ENCODE data around the gene LRRC36.

LRRC36 gene

DNA sequence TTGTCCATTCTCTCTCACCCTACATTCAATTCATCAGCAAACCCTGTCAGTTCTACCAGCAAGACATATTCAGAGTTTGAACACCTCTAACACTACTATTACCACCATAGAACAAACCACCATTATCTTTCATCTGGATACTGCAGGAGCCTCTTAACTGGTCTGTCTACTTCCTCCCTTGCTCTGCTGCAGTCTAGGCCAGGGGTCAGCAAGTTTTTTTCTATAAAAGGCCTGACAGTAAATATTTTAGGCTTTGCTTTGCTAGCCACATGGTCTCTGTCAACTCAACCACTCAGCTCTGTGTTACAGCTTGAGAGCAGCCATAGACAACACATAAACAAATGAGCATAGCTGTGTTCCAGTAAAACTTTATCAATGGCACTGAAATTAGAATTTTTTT, 13.9 kb upstream of the LRRC36 start:
- ChIA-PET POLR2A (no interaction called here), CTCF (interaction anchor here (0.6 to 4.3 kb wide), 7 partner anchors 14 to 127 kb away, joined by 3 to 18 read pairs (median 3); partner anchors contain the start of genes KCTD19 and LRRC36)
- Histone ChIP-seq H3K36me3 (ENCODE audit: control insufficient read depth in 2 of 2, insufficient read depth in 1 of 2, low read length in 2 of 2) (no peaks in the 10 kb centered on the region; a peak in 1 of 3 replicates), H3K4me1 (ENCODE audit: control insufficient read depth, insufficient read depth, low read length) (peaks cover 8% of the 10 kb centered on the region; the same call in 1 of the 2 replicates), H3K4me3 (ENCODE audit: low read depth, low read length) (no peak overlapping the region), H3K27ac (ENCODE audit: extremely low read depth, low read depth, low read length) (no peak overlapping the region), H3K9me3 (ENCODE audit: control insufficient read depth, insufficient read depth, low read depth, low read length) (no peaks in the 10 kb centered on the region)
- TF ChIP-seq ZNF223 (tag by site-specific recombination; IDR thresholded peaks at IDR 0.05) (no peak), ZNF670 (tag by site-specific recombination; IDR thresholded peaks at IDR 0.05; ENCODE audit: low read depth) (no peak), ZNF391 (tag by site-specific recombination; IDR thresholded peaks at IDR 0.05; ENCODE audit: borderline replicate concordance, low read depth) (no peak), ZNF624 (tag by site-specific recombination; IDR thresholded peaks at IDR 0.05) (no peak), ZSCAN30 (tag by site-specific recombination; IDR thresholded peaks at IDR 0.05) (no peak), GLI2 (tag by site-specific recombination; IDR thresholded peaks at IDR 0.05; ENCODE audit: borderline replicate concordance, low read depth) (no peak), ZNF423 (tag by site-specific recombination; IDR thresholded peaks at IDR 0.05) (no peak), ZNF510 (tag by site-specific recombination; IDR thresholded peaks at IDR 0.05; ENCODE audit: insufficient replicate concordance) (no peak), ZNF521 (tag by site-specific recombination; IDR thresholded peaks at IDR 0.05) (no peak)
- TF ChIP-seq, protein P1, sequence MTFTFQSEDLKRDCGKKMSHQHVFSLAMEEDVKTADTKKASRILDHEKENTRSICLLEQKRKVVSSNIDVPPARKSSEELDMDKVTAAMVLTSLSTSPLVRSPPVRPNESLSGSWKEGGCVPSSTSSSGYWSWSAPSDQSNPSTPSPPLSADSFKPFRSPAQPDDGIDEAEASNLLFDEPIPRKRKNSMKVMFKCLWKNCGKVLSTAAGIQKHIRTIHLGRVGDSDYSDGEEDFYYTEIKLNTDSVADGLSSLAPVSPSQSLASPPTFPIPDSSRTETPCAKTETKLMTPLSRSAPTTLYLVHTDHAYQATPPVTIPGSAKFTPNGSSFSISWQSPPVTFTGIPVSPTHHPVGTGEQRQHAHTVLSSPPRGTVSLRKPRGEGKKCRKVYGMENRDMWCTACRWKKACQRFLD (tag by site-specific recombination; IDR thresholded peaks at IDR 0.05), result no peak

DNA sequence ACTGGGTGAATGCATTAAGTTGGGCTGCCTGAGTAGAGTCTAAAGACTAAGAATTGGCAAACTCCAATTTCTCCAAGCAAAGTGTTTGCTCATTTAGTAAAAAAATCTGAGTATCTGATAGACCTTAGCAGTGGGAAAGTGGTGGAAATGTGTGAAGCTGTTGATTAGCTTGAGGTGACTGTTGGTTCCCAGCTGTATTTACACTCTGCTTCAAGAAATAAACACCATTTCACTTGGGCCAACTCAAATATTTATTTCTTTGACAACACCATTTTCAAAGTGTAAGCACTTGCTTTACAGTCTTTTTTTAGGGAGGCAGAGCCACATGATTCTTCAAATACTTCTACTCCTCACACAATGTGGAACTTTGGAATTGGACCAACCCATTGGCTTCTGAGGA, 8.8 kb upstream of the LRRC36 start:
- H3K9me3 ChIP-seq (ENCODE audit: control insufficient read depth, insufficient read depth, low read depth, low read length), result no peaks in the 10 kb centered on the region
- POLR2A ChIA-PET, result no interaction called here
- no peak overlapping the region for H3K4me3 ChIP-seq (ENCODE audit: low read depth, low read length)
- TF ChIP-seq ZNF133 (tag by site-specific recombination; IDR thresholded peaks at IDR 0.05) (no peak), ZNF2 (tag by site-specific recombination; IDR thresholded peaks at IDR 0.05) (no peak), KLF16 (tag by site-specific recombination; IDR thresholded peaks at IDR 0.05) (no peak)
- no peak overlapping the region for H3K27ac ChIP-seq (ENCODE audit: extremely low read depth, low read depth, low read length)
- CTCF ChIA-PET, result interaction anchor here (0.8 kb wide), 1 partner anchor 196 kb away, joined by 4 read pairs; no protein-coding TSS in a partner anchor
- no peaks in the 10 kb centered on the region; a peak in 1 of 3 replicates for H3K36me3 ChIP-seq (ENCODE audit: control insufficient read depth in 2 of 2, insufficient read depth in 1 of 2, low read length in 2 of 2)
- no peaks in the 10 kb centered on the region for H3K4me1 ChIP-seq (ENCODE audit: control insufficient read depth, insufficient read depth, low read length)

DNA sequence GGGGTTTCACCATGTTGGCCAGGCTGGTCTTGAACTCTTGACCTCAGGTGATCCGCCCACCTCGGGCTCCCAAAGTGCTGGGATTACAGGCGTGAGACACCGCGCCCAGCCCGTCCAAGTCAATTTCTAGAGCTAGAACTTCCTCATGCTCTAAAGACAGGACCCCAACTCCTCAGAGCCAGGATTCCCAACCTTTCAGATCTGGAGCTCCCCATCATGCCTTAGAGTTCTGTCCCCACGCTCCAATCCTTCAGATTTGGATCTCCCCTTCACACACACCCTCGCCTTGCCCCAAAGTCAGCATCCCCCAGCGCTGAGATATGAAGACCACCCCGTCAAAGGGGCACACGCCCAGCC, 522 bp upstream of the LRRC36 start:
- Histone ChIP-seq H3K36me3 (ENCODE audit: control insufficient read depth in 2 of 2, insufficient read depth in 1 of 2, low read length in 2 of 2) (no peaks in the 10 kb centered on the region), H3K4me3 (ENCODE audit: low read depth, low read length) (peak overlapping the region; percentile 55)

More for the DNA sequence above, 522 bp upstream of the LRRC36 start:
- Histone ChIP-seq H3K4me1 (ENCODE audit: control insufficient read depth, insufficient read depth, low read length) (no peaks in the 10 kb centered on the region), H3K9me3 (ENCODE audit: control insufficient read depth, insufficient read depth, low read depth, low read length) (no peaks in the 10 kb centered on the region), H3K27ac (ENCODE audit: extremely low read depth, low read depth, low read length) (peak overlapping the region; percentile 1; the same call in 1 of the 2 replicates)
- CTCF ChIA-PET, result interaction anchor here (0.6 to 2.6 kb wide), 17 partner anchors 10 to 249 kb away, joined by 3 to 18 read pairs (median 5); partner anchors contain the start of genes ATP6V0D1 and TPPP3
- POLR2A ChIA-PET, result no interaction called here
- TF ChIP-seq, protein P2, sequence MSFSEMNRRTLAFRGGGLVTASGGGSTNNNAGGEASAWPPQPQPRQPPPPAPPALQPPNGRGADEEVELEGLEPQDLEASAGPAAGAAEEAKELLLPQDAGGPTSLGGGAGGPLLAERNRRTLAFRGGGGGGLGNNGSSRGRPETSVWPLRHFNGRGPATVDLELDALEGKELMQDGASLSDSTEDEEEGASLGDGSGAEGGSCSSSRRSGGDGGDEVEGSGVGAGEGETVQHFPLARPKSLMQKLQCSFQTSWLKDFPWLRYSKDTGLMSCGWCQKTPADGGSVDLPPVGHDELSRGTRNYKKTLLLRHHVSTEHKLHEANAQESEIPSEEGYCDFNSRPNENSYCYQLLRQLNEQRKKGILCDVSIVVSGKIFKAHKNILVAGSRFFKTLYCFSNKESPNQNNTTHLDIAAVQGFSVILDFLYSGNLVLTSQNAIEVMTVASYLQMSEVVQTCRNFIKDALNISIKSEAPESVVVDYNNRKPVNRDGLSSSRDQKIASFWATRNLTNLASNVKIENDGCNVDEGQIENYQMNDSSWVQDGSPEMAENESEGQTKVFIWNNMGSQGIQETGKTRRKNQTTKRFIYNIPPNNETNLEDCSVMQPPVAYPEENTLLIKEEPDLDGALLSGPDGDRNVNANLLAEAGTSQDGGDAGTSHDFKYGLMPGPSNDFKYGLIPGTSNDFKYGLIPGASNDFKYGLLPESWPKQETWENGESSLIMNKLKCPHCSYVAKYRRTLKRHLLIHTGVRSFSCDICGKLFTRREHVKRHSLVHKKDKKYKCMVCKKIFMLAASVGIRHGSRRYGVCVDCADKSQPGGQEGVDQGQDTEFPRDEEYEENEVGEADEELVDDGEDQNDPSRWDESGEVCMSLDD (tag by site-specific recombination; IDR thresholded peaks at IDR 0.05), result peak; percentile 43; the same call in 1 of the 2 replicates
- TF ChIP-seq KLF1 (tag by site-specific recombination; IDR thresholded peaks at IDR 0.05) (peak; percentile 36; the same call in 1 of the 2 replicates), ZNF394 (tag by site-specific recombination; IDR thresholded peaks at IDR 0.05; ENCODE audit: borderline replicate concordance) (no peak)
